CD4-positive, alpha-beta memory T cell (primary cell): ENCODE results near the gene ATP8A1. TPM values are rescaled to one million over a fixed set of nuclear protein-coding genes. Genes with fewer than 3 reads are reported as not detected.

ENCODE experiments used
- CTCF ChIA-PET: fragments of 350-600 bp; sonication (Branson Sonifier 250); formaldehyde crosslinking; loops from one replicate; lab custom pipeline; 2021; ENCODE audit warnings: inconsistent platforms; ENCODE audit not compliant: partially characterized antibody; lab: Charles Lee
- POLR2A ChIA-PET: fragments of 350-600 bp; sonication (Branson Sonifier 250); formaldehyde crosslinking; loops from one replicate; lab custom pipeline; 2021; ENCODE audit not compliant: partially characterized antibody; lab: Charles Lee
- DNase-seq, 5 donors: peaks; one replicate each; pipeline versions ENCODE4 v3.0.0 to v3.0.0-alpha.2; 2020 to 2022; ENCODE audit warnings: mixed read lengths in 1 of 5
- H3K27ac ChIP-seq: one replicate; pipeline ENCODE4 v1.7.0; 2013; ENCODE audit warnings: low read depth, low read length
- H3K27me3 ChIP-seq: 2 replicates; pipeline ENCODE4 v1.7.0; 2013; ENCODE audit warnings: mild to moderate bottlenecking, low read length, moderate library complexity; ENCODE audit not compliant: insufficient read depth
- H3K36me3 ChIP-seq: 2 replicates; pipeline ENCODE4 v1.7.0; 2013; ENCODE audit warnings: mild to moderate bottlenecking, low read length, moderate library complexity; ENCODE audit not compliant: insufficient read depth
- H3K4me1 ChIP-seq: 2 replicates; pipeline ENCODE4 v1.7.0; 2013; ENCODE audit warnings: mild to moderate bottlenecking, low read length, moderate library complexity; ENCODE audit not compliant: insufficient read depth
- H3K4me3 ChIP-seq, 2 donors: one replicate each; pipeline ENCODE4 v1.7.0; 2013; ENCODE audit warnings: low read length in 2 of 2, mild to moderate bottlenecking in 1 of 2
- H3K9me3 ChIP-seq, 2 donors: one replicate each; pipeline ENCODE4 v1.7.0; 2013; ENCODE audit warnings: low read length in 2 of 2, control low read depth in 1 of 2; ENCODE audit not compliant: control insufficient read depth in 1 of 2
- H3K27ac Mint-ChIP-seq, 7 donors: one replicate each; pipeline ENCODE4 v1.8.0; 2020 to 2021; ENCODE audit warnings: mixed read lengths in 7 of 7, mild to moderate bottlenecking in 6 of 7, inconsistent platforms in 3 of 7, moderate library complexity in 3 of 7
- H3K27me3 Mint-ChIP-seq, 2 donors: one replicate each; pipeline ENCODE4 v1.8.0; 2020 to 2021; ENCODE audit warnings: mixed read lengths in 2 of 2
- H3K36me3 Mint-ChIP-seq, 2 donors: one replicate each; pipeline ENCODE4 v1.8.0; 2020 to 2021; ENCODE audit warnings: mixed read lengths in 2 of 2, inconsistent platforms in 1 of 2, mild to moderate bottlenecking in 1 of 2
- H3K4me1 Mint-ChIP-seq, 4 donors: one replicate each; pipeline ENCODE4 v1.8.0; 2020 to 2021; ENCODE audit warnings: mixed read lengths in 4 of 4, mild to moderate bottlenecking in 1 of 4
- H3K4me3 Mint-ChIP-seq, 8 donors: one replicate each; pipeline ENCODE4 v1.8.0; 2020 to 2021; ENCODE audit warnings: mixed read lengths in 8 of 8, mild to moderate bottlenecking in 7 of 8, moderate library complexity in 6 of 8, inconsistent platforms in 3 of 8
- H3K9me3 Mint-ChIP-seq, 8 donors: one replicate each; pipeline ENCODE4 v1.8.0; 2020 to 2021; ENCODE audit warnings: mixed read lengths in 8 of 8, mild to moderate bottlenecking in 5 of 8, inconsistent platforms in 3 of 8, moderate library complexity in 1 of 8
- intact Hi-C: fragments of 100-400 bp; cut with micrococcal nuclease; formaldehyde crosslinking; loops from one replicate; pipeline ENCODE4 v1.15.1; 2023
- polyA plus RNA-seq, 2 donors: library from polyadenylated mRNA; unstranded; fragments of 300-500 nt; fragmentation: Illumina TruSeq; gene quantifications; one replicate each; pipeline ENCODE4 v1.2.3, GENCODE V29; 2021
- total RNA-seq, 2 experiments: library from RNA; stranded (reverse); gene quantifications; one replicate each; pipeline ENCODE4 v1.2.3, GENCODE V29; 2021

The ATP8A1 gene
- total and polyA plus RNA-seq, 4 experiments from 2014 or later = 4.3 to 33.5 (median 17.7) TPM

DNA sequence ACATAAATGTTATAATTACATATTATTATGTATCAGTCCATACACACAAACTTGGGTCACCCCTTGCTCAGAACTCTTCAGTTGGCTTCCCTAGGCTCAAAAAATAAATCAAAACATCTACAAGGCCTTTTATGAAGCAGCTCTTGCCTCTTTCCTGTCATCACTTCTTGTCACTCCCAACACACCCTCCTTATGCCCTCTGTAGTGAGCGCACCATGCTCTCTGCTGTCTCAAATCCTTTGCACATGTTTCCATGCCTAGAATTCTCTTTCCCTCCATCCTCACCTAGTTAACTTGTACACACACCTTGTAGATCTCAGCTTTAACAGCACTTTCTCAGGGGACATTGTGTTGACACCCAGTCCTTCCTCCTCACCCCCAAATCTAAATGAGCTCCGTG lies 53.0 kb downstream of the ATP8A1 start:
- Histone ChIP-seq H3K36me3 (no peaks in the 10 kb centered on the region), H3K27ac (no peak overlapping the region), H3K9me3 (no peaks in the 10 kb centered on the region), H3K4me3 (no peak overlapping the region), H3K4me1 (no peaks in the 10 kb centered on the region), H3K27me3 (no peaks in the 10 kb centered on the region)
- POLR2A ChIA-PET = no interaction called here
- CTCF ChIA-PET = interaction anchor here (1.1 kb wide), 1 partner anchor 23 kb away, joined by 3 read pairs; no protein-coding TSS in a partner anchor
- H3K27ac Mint-ChIP-seq = peak overlapping the region in 1 of 7 donors; percentile 59
- no peak overlapping the region for H3K4me3 Mint-ChIP-seq
- H3K9me3 Mint-ChIP-seq = no peaks in the 10 kb centered on the region
- DNase-seq = no peak
- peaks cover 0 to 12% (median 7%) of the 10 kb centered on the region in 4 donors for H3K4me1 Mint-ChIP-seq
- intact Hi-C loops = no loop called here
- H3K36me3 Mint-ChIP-seq = peaks cover 23 to 29% of the 10 kb centered on the region in 2 donors
- H3K27me3 Mint-ChIP-seq = no peaks in the 10 kb centered on the region

DNA sequence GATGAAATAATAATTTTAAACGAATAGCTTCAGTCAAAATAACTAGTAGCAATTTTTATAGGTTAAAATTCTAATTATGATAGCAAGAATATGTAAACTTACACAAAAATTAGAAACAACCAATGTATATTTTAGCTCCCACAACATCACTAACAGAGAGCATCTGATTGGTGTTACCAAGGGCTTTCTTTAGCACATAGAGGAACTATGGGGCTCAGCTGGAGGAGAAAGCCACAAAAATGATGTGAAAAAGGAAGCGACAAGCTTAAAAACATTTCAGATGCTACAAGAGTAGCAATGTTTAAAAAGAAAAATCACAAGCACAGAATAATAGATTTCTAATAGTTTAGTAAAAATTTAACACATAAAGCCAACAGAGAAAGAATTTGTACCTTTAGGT lies 56.3 kb downstream of the ATP8A1 start:
- peaks cover 7 to 18% of the 10 kb centered on the region in 2 donors for H3K36me3 Mint-ChIP-seq
- H3K9me3 Mint-ChIP-seq = no peaks in the 10 kb centered on the region
- Histone ChIP-seq H3K36me3 (no peaks in the 10 kb centered on the region), H3K4me1 (no peaks in the 10 kb centered on the region), H3K27me3 (no peaks in the 10 kb centered on the region), H3K27ac (no peak overlapping the region), H3K9me3 (no peaks in the 10 kb centered on the region), H3K4me3 (no peak overlapping the region)
- H3K4me1 Mint-ChIP-seq = peaks cover 0 to 10% (median 5%) of the 10 kb centered on the region in 4 donors
- CTCF ChIA-PET = interaction anchor here (0.9 kb wide), 1 partner anchor 32 kb away, joined by 3 read pairs; no protein-coding TSS in a partner anchor
- no peak overlapping the region for H3K27ac Mint-ChIP-seq
- no peak for DNase-seq
- no peaks in the 10 kb centered on the region for H3K27me3 Mint-ChIP-seq
- H3K4me3 Mint-ChIP-seq = no peak overlapping the region
- POLR2A ChIA-PET = interaction anchor here (1.2 kb wide), 1 partner anchor 117 kb away, joined by 3 read pairs; no protein-coding TSS in a partner anchor
- intact Hi-C loops = no loop called here

DNA sequence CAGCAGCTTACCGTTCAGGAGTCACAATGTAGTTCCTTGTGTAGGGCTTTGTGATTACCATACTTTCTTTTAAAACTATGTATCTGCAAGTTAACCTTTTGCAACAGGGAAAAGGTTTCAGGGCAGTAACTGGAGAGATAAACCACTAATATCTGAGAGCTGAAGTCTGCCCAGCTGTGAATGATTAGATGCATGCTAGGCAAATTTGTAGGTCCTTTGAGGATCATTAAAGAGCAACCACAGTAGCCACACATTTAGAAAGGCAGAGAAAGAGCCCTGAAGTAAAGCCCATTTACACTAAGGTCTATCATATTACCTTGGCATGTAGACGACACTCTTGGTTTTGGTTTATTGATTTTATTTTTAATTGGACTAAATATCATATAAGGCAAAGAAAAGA lies 60.0 kb downstream of the ATP8A1 start:
- no peaks in the 10 kb centered on the region for H3K9me3 ChIP-seq

DNA sequence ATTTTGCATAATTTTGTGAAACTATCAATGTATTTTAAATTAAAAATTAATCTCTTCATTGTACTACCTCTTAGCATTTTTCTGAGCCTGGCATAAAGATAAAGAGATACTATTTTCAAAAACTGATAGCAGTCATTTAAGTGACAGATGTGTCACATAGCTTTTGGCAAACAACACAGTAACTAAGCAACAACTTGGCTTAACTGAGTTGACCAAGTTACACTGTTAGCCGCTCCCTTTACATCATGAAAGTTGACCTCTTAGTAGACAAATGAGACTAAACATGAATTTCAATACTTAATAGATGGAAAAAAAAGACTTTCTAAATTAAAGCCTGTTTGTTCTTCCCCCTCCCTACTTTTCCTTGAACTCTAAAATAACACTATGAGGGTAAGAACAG lies 62.0 kb downstream of the ATP8A1 start:
- H3K27me3 Mint-ChIP-seq = no peaks in the 10 kb centered on the region
- H3K4me1 ChIP-seq = no peaks in the 10 kb centered on the region
- no peaks in the 10 kb centered on the region for H3K27me3 ChIP-seq
- H3K9me3 Mint-ChIP-seq = no peaks in the 10 kb centered on the region
- H3K4me1 Mint-ChIP-seq = peaks cover 0 to 5% (median 0%) of the 10 kb centered on the region in 4 donors
- intact Hi-C loops = no loop called here
- H3K4me3 Mint-ChIP-seq = no peak overlapping the region
- POLR2A ChIA-PET = no interaction called here
- no peaks in the 10 kb centered on the region for H3K9me3 ChIP-seq
- no peak overlapping the region for H3K27ac ChIP-seq
- peaks cover 2 to 10% of the 10 kb centered on the region in 2 donors for H3K36me3 Mint-ChIP-seq
- CTCF ChIA-PET = no interaction called here
- no peak overlapping the region for H3K27ac Mint-ChIP-seq
- no peak overlapping the region for H3K4me3 ChIP-seq
- DNase-seq = no peak
- no peaks in the 10 kb centered on the region for H3K36me3 ChIP-seq

More for the DNA sequence above, 60.0 kb downstream of the ATP8A1 start:
- H3K9me3 Mint-ChIP-seq = no peaks in the 10 kb centered on the region
- Histone ChIP-seq H3K4me3 (no peak overlapping the region), H3K36me3 (no peaks in the 10 kb centered on the region), H3K27ac (no peak overlapping the region), H3K27me3 (no peaks in the 10 kb centered on the region), H3K4me1 (no peaks in the 10 kb centered on the region)
- CTCF ChIA-PET = interaction anchor here (1.8 kb wide), 1 partner anchor 28 kb away, joined by 5 read pairs; no protein-coding TSS in a partner anchor
- peaks cover 0 to 5% (median 0%) of the 10 kb centered on the region in 4 donors for H3K4me1 Mint-ChIP-seq
- H3K36me3 Mint-ChIP-seq = peaks cover 2 to 10% of the 10 kb centered on the region in 2 donors
- H3K27me3 Mint-ChIP-seq = no peaks in the 10 kb centered on the region
- H3K27ac Mint-ChIP-seq = no peak overlapping the region
- intact Hi-C loops = no loop called here
- no peak overlapping the region for H3K4me3 Mint-ChIP-seq
- POLR2A ChIA-PET = no interaction called here
- no peak for DNase-seq

DNA sequence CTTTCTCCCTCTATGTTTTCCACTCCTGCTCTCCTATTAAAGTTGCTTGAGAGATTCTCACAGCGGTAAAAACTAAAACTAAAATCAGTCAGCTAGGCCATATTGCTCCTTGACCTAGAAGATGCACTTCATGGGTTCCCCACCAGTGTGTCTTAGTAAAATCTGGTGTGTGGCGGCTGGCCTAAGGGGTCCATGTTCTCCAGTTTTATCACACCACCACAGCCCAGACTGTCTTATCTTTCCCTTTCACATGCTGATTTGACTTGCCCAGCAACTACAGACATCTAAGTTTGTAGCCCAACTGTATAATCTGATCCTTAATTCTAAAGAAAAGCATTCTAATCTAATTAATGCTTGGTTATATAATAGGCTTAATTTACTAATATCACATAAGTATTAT lies 68.0 kb downstream of the ATP8A1 start:
- CTCF ChIA-PET = interaction anchor here (1.2 to 1.6 kb wide), 2 partner anchors 17 to 20 kb away, joined by 3 to 5 read pairs; no protein-coding TSS in a partner anchor
- intact Hi-C loops = no loop called here
- POLR2A ChIA-PET = no interaction called here
- no peak overlapping the region for H3K27ac Mint-ChIP-seq
- no peaks in the 10 kb centered on the region for H3K27me3 Mint-ChIP-seq
- no peaks in the 10 kb centered on the region for H3K4me1 Mint-ChIP-seq
- no peak for DNase-seq
- Histone ChIP-seq H3K4me1 (no peaks in the 10 kb centered on the region), H3K36me3 (no peaks in the 10 kb centered on the region), H3K4me3 (no peak overlapping the region), H3K27ac (no peak overlapping the region), H3K9me3 (no peaks in the 10 kb centered on the region), H3K27me3 (no peaks in the 10 kb centered on the region)
- no peak overlapping the region for H3K4me3 Mint-ChIP-seq
- peaks cover 22 to 35% of the 10 kb centered on the region in 2 donors for H3K36me3 Mint-ChIP-seq
- no peaks in the 10 kb centered on the region for H3K9me3 Mint-ChIP-seq

DNA sequence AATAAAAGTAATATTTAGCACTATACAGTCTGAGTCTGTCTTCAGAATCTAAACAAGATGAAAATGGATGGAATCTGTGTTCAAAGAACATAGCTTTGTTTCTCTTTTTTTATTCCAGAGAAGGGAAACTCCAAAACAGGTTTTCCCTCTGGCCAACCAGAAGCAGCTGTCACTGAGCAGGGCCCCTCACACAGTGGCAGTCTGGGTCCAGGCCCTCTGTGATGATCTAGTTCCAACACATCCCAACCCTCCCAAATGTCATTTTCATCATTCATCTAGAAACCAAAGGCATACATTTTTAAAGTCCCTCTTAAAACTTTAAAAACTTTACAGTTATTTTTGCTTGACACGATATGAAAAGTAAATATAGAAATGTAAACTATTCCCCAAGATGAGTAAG lies 70.1 kb downstream of the ATP8A1 start:
- POLR2A ChIA-PET = no interaction called here
- intact Hi-C loops = no loop called here
- Histone ChIP-seq H3K9me3 (no peaks in the 10 kb centered on the region), H3K4me3 (no peak overlapping the region), H3K27me3 (no peaks in the 10 kb centered on the region), H3K27ac (no peak overlapping the region), H3K4me1 (no peaks in the 10 kb centered on the region), H3K36me3 (no peaks in the 10 kb centered on the region)
- Mint-ChIP-seq H3K27me3 (no peaks in the 10 kb centered on the region), H3K9me3 (no peaks in the 10 kb centered on the region), H3K27ac (no peak overlapping the region), H3K4me3 (no peak overlapping the region), H3K4me1 (no peaks in the 10 kb centered on the region), H3K36me3 (peaks cover 30 to 42% of the 10 kb centered on the region in 2 donors)
- DNase-seq = no peak
- CTCF ChIA-PET = interaction anchor here (1.8 kb wide), 1 partner anchor 18 kb away, joined by 6 read pairs; no protein-coding TSS in a partner anchor

DNA sequence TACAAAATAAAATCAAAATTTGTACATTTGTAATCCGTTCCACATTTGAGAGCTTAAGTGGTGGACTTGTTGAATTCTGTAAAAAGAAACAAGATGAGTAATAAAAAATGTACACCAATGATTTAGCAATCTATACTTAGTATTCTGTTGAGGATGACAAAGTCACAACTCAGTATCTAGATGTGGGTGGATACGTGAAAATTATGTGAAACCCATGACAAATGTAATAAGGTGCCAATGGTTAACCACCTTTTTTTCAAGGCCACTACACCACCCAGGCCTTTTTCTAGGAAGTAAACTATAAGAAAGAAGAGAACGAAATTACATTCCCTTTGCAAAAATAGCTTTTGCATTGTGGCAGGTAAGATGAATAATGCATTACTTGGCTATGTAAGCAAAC lies 77.0 kb downstream of the ATP8A1 start:
- Histone ChIP-seq H3K9me3 (no peaks in the 10 kb centered on the region), H3K4me3 (no peak overlapping the region), H3K36me3 (peaks cover 11% of the 10 kb centered on the region), H3K27me3 (no peaks in the 10 kb centered on the region), H3K27ac (no peak overlapping the region), H3K4me1 (no peaks in the 10 kb centered on the region)
- no peaks in the 10 kb centered on the region for H3K9me3 Mint-ChIP-seq
- H3K27ac Mint-ChIP-seq = no peak overlapping the region
- H3K4me1 Mint-ChIP-seq = peaks cover 0 to 2% (median 0%) of the 10 kb centered on the region in 4 donors
- CTCF ChIA-PET = interaction anchor here (1.2 kb wide), 1 partner anchor 11 kb away, joined by 3 read pairs; no protein-coding TSS in a partner anchor
- H3K27me3 Mint-ChIP-seq = no peaks in the 10 kb centered on the region
- POLR2A ChIA-PET = no interaction called here
- intact Hi-C loops = no loop called here
- H3K4me3 Mint-ChIP-seq = no peak overlapping the region
- peaks cover 44 to 54% of the 10 kb centered on the region in 2 donors for H3K36me3 Mint-ChIP-seq
- no peak for DNase-seq
